OCI-LY3 (cell line): ENCODE data around the gene RANBP1.

Source experiments
- EZH2phosphoT487 ChIP-seq: fragments of 200-600 bp; shearing (Covaris generic); IDR thresholded peaks from 2 replicates; pipeline ENCODE4 v1.6.1; 2018; ENCODE audit warnings: antibody characterized with exemption, mixed run types, low read depth
- TF ChIP-seq, protein P1 (sequence below): fragments of 200-600, 300-600 bp; sonication (generic); IDR thresholded peaks from 2 replicates; pipeline ENCODE4 v1.5.1; 2014; ENCODE audit warnings: antibody characterized with exemption, low read length, low read depth

GRCh38 chr22:20071524-20071972 is 44.4 kb upstream of the RANBP1 start:
- TF ChIP-seq, protein P1, sequence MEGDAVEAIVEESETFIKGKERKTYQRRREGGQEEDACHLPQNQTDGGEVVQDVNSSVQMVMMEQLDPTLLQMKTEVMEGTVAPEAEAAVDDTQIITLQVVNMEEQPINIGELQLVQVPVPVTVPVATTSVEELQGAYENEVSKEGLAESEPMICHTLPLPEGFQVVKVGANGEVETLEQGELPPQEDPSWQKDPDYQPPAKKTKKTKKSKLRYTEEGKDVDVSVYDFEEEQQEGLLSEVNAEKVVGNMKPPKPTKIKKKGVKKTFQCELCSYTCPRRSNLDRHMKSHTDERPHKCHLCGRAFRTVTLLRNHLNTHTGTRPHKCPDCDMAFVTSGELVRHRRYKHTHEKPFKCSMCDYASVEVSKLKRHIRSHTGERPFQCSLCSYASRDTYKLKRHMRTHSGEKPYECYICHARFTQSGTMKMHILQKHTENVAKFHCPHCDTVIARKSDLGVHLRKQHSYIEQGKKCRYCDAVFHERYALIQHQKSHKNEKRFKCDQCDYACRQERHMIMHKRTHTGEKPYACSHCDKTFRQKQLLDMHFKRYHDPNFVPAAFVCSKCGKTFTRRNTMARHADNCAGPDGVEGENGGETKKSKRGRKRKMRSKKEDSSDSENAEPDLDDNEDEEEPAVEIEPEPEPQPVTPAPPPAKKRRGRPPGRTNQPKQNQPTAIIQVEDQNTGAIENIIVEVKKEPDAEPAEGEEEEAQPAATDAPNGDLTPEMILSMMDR, result no peak
- no peak for TF ChIP-seq EZH2phosphoT487
